ENCODE results near the gene DHFR.

Gene DHFR

DNA sequence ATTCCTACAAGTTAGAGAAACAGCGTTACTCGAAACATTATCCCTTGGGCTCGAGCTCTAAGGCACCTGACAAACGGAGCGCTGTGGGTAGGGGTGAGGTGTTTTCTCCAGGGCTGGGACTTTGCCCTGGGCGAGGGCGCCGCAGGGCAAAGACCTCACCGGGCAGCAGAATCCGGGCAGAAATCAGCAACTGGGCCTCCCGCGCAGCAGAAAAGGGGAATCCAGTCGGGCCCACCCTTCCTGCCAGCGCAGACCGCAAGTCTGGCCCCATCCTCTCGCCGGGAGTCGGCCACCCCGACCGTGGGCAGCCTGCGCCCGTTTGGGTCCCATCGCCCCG lies 761 bp downstream of the DHFR start:
- DNase-seq: peak; percentile 57

DNA sequence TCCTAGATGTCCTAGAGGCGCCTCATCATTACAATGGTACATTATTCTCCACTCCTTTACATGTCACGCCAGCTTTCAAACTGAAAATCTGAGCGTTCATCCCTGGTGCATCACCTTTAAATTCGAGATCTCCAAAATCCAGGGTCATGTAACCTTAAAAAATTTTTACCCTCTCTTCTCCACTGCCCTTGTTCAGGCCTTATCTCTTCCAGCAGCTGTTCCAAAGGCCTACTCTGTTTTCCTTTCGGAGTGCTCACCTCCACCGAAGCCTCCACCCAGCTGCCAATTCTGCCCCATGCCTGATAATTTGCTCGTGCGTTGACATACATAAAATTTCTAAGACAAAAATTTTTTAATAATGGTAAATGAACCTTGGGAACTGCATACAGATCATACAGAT lies 1.3 kb downstream of the DHFR start:
- peak; percentile 30 for DNase-seq

DNA sequence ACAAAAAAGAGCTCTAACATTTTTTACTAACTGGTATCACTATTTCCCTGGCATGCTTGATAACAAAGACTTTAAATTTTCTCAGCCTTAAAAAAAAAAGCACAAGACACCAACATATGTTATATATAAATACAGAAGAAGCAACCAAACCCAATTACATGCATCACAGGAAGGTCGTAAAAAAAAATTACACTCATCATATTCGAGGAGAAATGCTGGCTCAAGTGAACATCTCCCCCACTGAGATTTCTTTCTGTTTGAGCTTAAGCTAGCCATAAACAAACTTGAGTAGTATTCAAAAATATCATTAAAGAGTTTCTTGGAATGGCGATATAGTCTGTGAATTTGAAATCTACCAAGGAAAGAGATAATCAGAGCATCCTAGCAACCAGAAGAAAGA lies 7.9 kb downstream of the DHFR start:
- DNase-seq: no peak

DNA sequence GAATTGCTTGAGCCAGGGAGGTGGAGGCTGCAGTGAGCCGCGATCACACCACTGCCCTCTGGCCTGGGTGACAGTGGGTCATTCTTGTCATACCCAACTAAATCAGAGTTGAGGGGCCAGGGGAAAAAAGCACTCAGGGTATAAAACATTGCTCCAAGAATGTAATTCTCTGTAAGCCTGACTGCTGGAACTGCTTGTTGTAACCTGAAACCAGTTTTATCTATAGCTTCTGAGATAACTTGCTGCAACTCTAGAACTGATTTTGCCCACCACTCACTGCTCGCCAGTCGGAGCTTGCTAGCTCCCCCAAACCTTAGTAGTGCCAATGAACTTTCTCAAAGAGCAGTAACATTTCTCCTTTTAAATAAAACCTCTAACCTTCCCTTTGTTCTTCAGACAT lies 9.9 kb downstream of the DHFR start:
- no peak for DNase-seq

DNA sequence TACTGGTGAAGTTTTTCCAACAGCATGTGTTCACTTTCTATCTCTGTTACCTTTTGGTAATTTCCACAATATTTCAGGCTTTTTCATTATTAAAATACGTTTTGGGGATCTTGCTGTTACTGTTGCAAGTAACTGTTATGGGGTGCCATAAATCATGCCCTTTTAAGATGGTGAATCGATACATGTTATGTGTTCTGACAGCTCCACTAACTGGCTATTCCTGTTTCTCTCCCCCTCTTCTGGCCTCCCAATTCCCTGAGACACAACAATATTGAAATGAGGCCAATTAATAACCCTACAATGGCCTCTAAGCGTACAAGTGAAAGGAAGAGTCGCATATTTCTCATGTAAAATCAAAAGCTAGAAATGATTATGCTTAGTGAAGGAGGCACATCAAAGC lies 13.4 kb downstream of the DHFR start:
- DNase-seq: no peak

DNA sequence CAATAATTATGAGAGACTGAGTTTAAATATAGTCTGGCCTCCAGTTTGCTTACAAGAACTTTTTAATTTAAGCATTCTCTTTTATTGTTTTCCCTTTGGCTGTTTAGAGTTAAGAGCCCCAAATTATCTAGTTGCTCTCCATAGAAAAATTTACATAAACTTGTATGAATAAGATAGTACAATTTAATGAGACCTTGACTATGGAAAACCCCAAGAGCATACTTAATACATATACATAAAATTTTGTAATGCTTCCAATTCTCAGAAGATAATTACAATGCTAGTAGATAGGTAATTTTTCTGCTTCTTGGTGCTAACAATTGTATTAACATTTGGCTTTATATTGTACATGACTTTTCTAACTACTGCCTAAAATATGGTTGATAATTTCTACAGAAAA lies 20.6 kb downstream of the DHFR start:
- DNase-seq: no peak

DNA sequence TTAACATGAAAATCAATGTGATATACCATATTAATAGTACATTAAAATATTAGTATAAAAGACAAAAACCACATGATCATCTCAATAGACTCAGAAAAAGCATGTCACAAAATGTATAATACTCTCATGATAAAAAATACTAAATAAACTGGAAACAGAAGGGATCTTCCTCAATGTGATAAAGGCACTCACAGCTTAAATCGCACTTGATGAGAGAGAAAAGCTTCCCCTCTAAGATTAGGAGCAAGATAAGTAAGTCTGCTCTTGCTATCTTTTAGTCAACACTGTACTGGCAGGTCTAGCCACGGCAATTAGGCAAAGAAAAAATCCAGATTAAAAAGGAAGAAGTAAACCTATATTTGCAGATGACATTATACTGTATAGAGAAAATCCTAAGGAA lies 22.1 kb downstream of the DHFR start:
- no peak for DNase-seq

DNA sequence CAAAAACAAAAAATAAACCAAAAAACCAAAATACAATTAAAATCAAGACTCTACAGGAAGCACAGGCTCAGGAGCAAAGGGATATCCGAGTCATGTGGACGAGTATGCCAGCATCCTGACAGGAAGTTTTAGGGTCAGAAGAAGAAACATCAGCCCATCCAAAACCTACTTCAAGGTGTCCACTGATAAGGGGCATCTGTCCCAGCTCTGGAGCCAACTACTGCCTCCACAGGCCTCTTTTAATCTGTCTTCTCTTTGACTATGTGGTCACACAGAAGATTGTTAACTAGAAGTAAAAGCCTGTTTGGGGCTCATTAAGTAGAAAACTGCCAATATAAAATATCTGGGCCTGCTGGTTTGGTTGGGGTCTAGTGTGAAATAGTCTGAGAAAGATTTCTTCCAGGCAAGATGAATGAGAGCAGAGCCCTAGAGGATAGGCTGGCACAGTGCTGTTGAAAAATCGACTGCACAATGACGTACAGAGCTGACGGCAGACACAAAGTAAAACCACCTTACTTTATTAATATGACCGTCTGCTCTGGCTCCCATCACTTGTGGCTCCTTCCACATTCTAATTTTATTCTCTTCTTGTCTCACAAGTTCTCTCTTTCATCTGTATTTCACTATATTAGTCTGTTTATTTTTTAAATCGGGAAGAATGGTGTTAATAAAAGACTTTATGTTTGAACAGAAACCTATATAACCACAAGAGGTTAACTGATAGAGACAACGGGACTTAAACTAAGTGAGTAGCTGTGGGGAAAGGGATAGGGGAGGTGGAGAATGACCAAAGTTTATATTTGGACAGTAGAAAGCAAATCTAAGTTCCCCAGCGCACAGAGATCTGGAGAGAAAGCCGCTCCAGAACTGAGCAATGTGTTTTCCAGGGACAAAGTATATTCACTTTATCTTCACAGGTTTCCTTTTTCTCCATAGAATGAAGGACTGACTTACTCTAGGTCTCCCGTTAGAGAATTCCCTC lies 23.2 kb downstream of the DHFR start:
- DNase-seq: no peak

DNA sequence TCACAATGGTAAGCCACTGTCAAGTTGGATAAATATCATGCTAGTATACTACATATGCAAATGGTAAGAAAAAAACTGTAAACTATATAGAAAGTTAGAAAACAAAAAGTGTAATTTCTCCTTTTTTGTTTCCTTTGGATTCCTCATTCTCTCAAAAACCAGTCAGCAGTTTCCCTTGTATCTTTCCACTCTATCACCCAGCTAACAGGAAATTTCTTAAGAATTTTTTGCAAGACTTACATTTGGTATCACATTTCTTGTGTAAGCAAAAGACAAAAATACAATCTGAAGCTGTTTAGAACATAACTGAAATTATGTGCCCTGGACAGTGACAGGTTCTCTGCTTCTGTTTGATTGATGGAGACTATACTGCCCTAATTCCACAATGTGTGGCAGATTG lies 25.5 kb downstream of the DHFR start:
- DNase-seq: no peak

DNA sequence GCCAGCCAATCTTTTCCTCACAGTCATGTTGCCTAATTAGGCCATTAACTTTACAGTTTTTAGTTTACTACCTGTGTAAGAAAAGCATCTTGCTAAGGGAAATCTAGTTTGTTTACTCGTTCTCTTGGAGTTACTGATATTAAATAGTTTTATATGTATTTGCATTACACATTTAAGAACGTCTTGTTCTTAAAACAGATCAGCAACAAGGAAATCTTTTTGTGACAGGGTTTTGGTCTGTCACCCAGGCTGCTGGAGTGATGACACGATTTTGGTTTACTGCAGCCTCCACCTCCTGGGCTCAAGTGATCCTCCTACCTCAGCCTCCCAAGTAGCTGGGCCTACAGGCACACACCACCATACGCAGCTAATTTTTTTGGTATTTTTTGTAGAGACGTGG lies 29.6 kb downstream of the DHFR start:
- no peak for DNase-seq

DNA sequence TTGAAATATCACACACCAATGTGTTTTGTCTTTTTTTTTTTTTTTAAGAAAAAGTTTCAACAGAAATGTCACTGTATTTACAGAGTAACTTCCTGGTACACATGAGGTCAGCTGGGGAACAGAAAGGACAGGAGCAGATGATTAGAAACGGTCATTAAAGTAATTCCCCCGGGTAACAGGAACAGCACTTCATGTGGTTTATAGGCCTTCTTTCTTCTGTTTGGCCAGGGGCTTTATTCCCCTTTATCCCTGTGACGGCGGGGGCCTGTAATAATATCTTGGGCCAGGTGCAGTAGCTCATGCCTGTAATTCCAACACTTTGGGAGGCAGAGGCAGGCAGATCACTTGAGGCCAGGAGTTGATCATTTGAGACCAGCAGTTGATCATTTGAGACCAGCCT lies 30.8 kb downstream of the DHFR start:
- no peak for DNase-seq

DNA sequence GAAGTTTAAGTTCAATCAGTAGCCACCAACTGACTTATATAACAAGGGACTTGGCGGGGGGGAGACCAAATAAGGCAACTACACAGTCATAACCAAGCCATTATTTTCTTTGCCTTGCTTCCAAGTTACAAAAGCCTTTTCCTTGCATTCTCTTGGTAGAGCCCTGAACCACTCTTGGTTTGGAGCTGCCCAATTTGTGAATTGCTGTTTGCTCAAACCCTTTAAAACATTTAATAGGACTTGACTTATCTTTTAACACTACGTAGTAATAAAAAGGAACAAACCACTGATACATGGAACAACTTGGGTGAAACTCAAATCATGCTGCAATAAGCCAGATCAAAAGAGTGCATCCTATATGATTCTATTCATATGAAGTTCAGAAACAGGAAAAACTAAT lies 32.0 kb downstream of the DHFR start:
- DNase-seq: no peak

DNA sequence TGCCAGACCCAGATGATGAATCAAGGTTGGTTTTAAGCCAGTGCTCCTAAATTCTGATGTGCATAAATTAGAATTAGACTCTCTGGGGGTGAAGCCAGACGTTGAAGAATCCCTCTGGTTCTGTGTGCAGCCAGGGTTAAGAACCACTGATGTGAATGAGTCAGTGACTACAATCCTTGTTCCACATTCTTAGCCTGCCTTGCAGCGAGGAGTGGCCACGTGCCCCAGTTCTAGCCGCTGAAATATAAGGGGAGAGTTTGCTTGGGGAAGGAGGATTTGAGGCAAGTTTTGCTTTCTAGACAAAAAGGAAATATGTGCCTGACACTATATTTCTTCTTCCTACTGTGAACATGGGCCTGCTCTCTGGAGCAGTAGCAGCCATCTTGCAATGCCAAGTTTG lies 34.6 kb downstream of the DHFR start:
- no peak for DNase-seq

DNA sequence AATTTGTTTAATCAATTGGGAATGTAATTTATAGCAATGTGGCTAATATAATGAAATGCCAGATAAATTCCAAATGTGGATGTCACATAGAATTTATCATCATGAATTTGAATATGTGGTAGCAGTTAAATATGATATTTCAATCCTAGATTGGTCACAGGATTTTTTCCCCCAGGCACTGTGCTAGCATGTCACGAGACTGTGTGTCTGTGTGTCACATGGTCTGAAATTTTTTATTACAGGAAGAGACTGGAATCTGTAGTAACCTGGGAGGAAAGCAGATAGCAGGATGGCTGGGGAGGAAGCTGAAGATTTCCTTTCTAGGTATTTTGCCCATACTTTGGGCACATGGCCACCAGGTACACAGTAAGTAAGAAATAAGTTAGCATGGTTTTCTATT lies 35.7 kb downstream of the DHFR start:
- no peak for DNase-seq

DNA sequence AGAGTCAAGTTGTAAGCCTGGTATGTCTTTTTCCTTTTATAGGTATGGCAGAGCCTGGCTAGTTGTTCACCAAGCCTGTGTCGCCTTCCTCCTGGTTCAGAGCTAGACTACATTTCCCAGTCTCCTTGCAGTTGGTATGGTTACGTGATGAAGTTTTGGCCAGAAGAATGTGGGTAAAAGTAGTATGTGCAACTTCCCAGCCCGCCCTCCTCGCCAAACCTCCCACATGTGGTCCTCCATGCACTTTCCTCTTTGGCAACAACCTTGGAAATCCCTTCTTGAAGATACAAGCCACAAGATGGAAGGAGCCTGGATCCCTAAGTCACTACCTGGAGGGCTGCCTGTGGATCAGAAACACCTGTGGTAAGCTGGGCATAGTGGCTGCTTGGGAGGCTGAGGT lies 36.3 kb downstream of the DHFR start:
- no peak for DNase-seq

DNA sequence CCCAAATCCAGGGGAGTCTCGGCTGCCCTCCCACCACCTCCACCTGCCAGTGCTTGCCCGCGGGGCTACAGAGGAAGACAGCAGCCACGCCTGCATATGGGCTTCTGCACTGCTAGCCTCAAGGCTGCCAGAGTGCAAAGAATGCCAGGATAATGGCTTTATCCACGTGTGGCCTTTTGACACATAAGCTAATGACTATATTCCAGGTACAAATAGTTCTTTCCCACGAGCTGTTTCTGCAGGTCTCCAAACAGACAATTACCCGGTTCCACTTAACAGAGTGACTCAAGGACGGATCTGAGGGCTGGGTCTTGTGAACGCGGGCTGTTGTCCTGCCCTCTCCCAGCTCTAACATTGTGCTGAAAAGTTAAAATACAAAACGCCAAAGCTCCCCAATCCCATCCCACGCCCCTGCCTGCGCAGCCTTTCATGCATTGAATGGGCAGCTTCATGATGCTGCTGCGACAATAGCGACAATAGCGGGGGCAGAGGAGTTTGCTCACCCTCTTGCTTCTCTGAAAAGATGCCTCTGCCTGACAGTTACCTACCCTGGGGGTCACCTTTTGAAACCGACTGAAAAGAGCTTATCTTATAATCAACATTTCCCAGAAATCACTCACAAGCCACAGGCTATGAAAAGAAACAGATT lies 39.4 kb downstream of the DHFR start:
- no peak for DNase-seq

DNA sequence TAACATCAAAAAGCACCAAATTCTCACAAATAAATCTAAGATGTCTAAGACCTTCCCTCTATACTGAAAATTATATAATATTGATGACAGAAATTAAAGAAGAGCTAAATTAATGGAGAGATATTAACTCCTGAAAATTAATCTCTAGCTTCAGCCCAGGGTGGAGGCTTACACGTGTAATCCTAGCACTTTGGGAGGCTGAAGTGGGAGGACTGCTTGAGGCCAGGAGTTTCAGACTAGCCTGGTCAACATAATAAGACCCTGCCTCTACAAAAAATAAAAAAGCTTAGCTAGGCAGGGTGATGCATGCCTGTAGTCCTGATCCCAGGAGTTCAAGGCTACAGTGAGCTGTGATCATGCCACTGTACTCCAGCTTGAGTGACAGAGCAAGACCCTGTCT lies 45.1 kb downstream of the DHFR start:
- DNase-seq: no peak

DNA sequence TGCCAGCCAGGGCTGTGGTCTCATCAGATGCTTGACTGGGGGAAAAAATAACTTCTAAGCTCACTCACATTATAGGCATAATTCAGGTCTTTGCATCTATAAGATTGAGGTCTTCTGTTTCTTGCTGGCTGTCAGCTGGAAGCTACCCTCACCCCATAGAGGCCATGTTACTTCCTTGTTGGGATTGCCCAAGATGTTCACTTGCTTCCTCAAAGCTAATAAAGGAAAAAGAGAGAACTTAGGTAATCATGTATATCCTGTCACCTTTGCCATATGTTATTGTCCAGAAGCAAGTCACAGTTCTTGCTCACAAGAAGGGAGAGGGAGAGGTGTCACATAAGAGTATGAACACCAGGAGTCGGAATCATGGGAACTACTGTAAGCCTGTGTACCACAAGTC lies 46.1 kb downstream of the DHFR start:
- no peak for DNase-seq

DNA sequence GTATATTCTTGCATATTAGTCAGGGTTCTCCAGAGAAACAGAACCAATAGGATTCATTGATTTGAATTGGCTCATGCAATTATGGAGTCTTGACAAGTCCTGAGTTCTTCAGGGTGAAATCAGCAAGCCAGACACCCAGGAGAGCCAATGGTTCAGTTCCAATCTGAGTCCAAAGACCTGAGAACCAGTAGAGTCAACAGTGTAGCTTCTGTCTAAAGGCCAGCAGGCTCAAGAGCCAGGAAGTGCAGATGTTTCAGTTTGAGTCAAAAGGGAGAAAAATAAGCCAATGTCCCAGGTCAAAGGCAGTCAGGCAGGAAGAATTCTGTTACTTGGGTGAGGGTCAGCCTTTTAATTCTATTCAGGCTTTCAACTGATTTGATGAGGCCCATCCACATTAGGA lies 47.0 kb downstream of the DHFR start:
- no peak for DNase-seq

DNA sequence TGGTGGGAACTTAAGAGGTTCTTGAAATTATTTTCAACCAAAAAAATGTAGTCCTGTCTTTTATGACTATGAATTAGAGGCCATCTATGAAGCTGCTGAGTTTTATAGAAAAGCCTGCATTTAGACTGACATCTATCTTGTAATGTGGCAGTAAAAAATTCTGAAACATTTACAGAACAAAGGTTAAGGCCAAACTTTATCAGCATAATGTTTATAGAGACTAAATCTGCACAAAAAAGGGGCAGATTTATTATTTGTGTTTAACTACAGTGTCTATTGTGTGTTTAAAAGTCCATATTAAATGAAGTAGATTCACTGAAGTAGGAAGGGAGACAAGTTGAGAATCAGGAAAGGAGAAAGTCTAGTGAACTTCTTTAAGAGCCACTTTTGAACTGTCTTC lies 47.4 kb downstream of the DHFR start:
- DNase-seq: no peak

DNA sequence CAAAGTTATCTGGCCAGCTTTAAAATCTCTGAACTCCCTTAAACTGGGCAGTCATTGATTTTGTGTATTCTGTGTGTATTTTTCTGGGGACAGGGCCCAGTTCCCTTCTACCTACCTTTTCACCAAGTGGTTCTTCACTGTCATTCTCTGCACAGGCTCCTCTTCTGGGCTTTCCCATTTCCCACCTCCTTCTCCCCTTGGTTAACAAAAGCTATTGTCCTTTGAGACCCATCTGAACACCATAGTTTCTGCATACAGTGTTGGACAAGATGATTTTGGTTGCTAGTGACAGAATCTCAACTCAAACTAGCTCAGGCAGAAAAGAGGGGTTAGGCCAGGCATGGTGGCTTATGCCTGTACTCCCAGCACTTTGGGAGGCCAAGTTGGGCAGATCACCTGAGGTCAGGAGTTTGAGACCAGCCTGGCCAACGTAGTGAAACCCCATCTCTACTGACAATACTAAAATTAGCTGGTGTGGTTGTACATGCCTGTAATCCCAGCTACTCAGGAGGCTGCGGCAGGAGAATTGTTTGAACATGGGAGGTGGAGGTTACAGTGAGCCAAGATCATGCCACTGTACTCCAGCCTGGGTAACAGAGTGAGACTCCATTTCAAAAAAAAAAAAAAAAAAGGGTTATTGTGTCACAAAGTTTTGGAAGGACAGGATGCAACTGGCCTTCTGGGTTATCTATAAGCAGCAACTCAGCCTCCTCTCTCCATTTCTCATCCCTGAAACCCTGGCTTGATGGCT lies 53.7 kb downstream of the DHFR start:
- no peak for DNase-seq

DNA sequence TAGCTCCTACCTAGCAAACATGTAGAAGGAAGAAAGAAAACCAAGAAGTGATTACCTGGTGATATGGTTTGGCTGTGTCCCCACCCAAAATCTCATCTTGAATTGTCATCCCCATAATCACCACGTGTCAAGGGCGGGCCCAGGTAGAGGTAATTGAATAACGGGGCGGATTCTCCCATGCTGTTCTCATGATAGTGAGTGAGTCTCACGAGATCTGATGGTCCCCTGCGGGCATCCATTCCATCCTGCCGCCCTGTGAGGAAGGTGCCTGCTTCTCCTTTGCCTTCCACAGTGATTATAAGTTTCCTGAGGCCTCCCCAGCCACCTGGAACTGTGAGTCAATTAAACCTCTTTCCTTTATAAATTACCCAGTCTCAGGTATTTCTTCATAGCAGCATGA lies 57.3 kb downstream of the DHFR start:
- no peak for DNase-seq

DNA sequence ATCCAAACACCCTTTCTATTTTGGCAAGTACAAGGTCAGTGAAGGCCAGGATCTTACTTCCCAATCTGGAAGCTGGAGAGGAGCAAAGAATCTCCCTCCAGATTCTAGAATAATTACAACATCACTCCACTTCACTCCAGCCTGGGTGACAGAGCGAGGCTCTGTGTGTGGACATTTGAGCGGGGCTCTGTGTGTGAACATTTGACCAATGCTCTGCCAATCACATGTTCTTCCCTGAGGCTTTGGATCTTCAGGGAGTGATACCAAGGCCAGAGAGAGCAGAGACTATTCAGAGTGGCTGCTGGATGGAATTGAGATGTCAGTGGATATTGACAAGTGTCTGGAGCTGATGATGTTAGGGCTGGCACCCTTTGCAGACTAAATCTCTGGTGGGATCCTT lies 60.0 kb downstream of the DHFR start:
- DNase-seq: no peak

DNA sequence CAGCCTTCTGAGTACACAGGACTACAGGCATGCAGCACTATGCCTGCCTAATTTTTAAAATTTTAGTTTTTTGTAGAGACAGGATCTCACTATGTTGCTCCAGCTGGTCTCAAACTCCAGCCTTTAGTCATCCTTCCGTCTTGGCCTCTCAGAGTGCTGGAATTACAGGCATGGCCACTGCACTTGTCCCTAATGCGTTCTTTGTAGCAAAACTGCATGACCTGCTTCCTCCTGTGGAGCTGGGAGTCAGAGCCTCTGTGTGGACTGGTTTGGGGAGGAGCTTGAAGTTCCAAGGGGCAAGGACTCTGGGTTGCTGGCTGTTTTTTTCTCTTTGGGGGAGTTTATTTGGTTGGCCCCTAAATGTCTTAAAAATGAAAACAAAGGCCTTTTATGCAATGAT lies 62.0 kb downstream of the DHFR start:
- no peak for DNase-seq
